Uterus (tissue), 2 donors: ENCODE data around the gene CENATAC.

Experiments used
- POLR2A ChIP-seq, 2 donors: fragments of 450-650 bp; IDR thresholded peaks; one replicate each; pipeline ENCODE4 v1.6.1; 2016; ENCODE audit warnings: antibody characterized with exemption in 2 of 2, mild to moderate bottlenecking in 1 of 2, moderate library complexity in 1 of 2
- TF ChIP-seq, protein P1 (sequence below), 4 experiments: fragments of 200-600 bp in 2 of 4; fragments of 450-650 bp in 2 of 4; sonication (generic) in 2 of 4; IDR thresholded peaks; one replicate each; pipeline ENCODE4 v1.5.1; 2016 to 2019; ENCODE audit warnings: antibody characterized with exemption in 4 of 4, mild to moderate bottlenecking in 2 of 4, moderate library complexity in 1 of 4

DNA sequence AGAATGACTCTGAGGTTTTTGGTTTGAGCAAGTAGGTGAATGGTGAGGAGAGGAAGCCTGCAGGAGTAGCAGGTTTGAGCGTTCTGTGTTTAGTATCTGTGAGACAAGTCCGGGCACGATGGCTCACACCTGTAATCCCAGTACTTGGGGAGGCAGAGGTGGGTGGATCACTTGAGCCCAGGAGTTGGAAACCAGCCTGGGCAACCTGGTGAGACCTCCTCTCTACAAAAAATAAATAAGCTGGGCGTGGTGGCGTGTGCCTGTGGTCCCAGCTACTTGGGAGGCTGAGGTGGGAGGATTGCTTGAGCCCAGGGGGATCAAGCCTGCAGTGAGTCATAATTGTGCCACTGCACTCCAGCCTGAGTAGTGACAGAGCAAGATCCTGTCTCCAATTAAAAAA lies 9.7 kb upstream of the CENATAC start:
- TF ChIP-seq, protein P1, sequence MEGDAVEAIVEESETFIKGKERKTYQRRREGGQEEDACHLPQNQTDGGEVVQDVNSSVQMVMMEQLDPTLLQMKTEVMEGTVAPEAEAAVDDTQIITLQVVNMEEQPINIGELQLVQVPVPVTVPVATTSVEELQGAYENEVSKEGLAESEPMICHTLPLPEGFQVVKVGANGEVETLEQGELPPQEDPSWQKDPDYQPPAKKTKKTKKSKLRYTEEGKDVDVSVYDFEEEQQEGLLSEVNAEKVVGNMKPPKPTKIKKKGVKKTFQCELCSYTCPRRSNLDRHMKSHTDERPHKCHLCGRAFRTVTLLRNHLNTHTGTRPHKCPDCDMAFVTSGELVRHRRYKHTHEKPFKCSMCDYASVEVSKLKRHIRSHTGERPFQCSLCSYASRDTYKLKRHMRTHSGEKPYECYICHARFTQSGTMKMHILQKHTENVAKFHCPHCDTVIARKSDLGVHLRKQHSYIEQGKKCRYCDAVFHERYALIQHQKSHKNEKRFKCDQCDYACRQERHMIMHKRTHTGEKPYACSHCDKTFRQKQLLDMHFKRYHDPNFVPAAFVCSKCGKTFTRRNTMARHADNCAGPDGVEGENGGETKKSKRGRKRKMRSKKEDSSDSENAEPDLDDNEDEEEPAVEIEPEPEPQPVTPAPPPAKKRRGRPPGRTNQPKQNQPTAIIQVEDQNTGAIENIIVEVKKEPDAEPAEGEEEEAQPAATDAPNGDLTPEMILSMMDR (IDR thresholded peaks at IDR 0.05) = no peak
- TF ChIP-seq POLR2A (IDR thresholded peaks at IDR 0.05) = no peak
